Activated T-cell treated with anti-CD3 and anti-CD28 coated beads for 48 hours (primary cell): Measurements from ENCODE around the gene KITLG.
"Not testable (repeated sequence)": the region's sequence is repeated elsewhere in the genome, so short reads cannot be mapped to it uniquely, and the experiment has no call there.

Experiments
- DNase-seq: peaks from one replicate; pipeline ENCODE4 v3.0.0-alpha.2; 2020; ENCODE audit warnings: low read depth

The KITLG gene

GRCh38 chr12:88539893-88540292, 40.4 kb downstream of the KITLG start:
- no peak for DNase-seq

GRCh38 chr12:88538697-88539096, 41.6 kb downstream of the KITLG start:
- no peak for DNase-seq

GRCh38 chr12:88538250-88538649, 42.0 kb downstream of the KITLG start:
- no peak for DNase-seq

- DNase-seq = no peak
These were observed 49.4 kb downstream of the KITLG start for GRCh38 chr12:88530868-88531267.

GRCh38 chr12:88529531-88530488, 50.5 kb downstream of the KITLG start:
- DNase-seq = no peak

GRCh38 chr12:88522961-88523360, 57.3 kb downstream of the KITLG start:
- no peak for DNase-seq

GRCh38 chr12:88520436-88520820, 59.8 kb downstream of the KITLG start:
- no peak for DNase-seq

- no peak for DNase-seq
These were observed 60.4 kb downstream of the KITLG start for GRCh38 chr12:88519802-88520435.

- DNase-seq = no peak
These were observed 61.3 kb downstream of the KITLG start for GRCh38 chr12:88518863-88519403.

GRCh38 chr12:88516811-88517210, 63.5 kb downstream of the KITLG start:
- no peak for DNase-seq

GRCh38 chr12:88510843-88511242, 69.4 kb downstream of the KITLG start:
- DNase-seq = no peak

GRCh38 chr12:88509851-88510250, 70.4 kb downstream of the KITLG start:
- no peak for DNase-seq

- no peak for DNase-seq
These were observed 70.9 kb downstream of the KITLG start for GRCh38 chr12:88509347-88509746.

- DNase-seq = not testable (repeated sequence)
These were observed 72.4 kb downstream of the KITLG start for GRCh38 chr12:88507851-88508250.

GRCh38 chr12:88507270-88507669, 73.0 kb downstream of the KITLG start:
- DNase-seq = no peak

GRCh38 chr12:88505696-88506095, 74.6 kb downstream of the KITLG start:
- no peak for DNase-seq

GRCh38 chr12:88503281-88503703, 77.0 kb downstream of the KITLG start:
- DNase-seq = no peak

GRCh38 chr12:88501972-88502938, 78.0 kb downstream of the KITLG start:
- no peak for DNase-seq

GRCh38 chr12:88496891-88497371, 83.3 kb downstream of the KITLG start:
- no peak for DNase-seq

- no peak for DNase-seq
These were observed 83.8 kb downstream of the KITLG start for GRCh38 chr12:88496429-88496828.

GRCh38 chr12:88495031-88495430, 85.2 kb downstream of the KITLG start:
- no peak for DNase-seq

GRCh38 chr12:88494520-88494919, 85.8 kb downstream of the KITLG start:
- no peak for DNase-seq
